K562 (cell line): ENCODE measurements around the gene PEPD. TPM values are rescaled to one million over a fixed set of nuclear protein-coding genes. Genes with fewer than 3 reads are reported as not detected.
A peak's percentile ranks its signal among the peaks of the same experiment; 100 is the strongest.

ENCODE experiments used
- ATF7 ChIP-seq: fragments of 450-650 bp; IDR thresholded peaks from 2 replicates; pipeline ENCODE4 v1.7.1; 2014; ENCODE audit warnings: mild to moderate bottlenecking, moderate library complexity
- BRD9 ChIP-seq: fragments of 450-650 bp; IDR thresholded peaks from 2 replicates; pipeline ENCODE4 v1.6.1; 2018; ENCODE audit warnings: low read depth; ENCODE audit not compliant: partially characterized antibody
- CCNT2 ChIP-seq: IDR thresholded peaks from 2 replicates; pipeline ENCODE4 v1.6.1; 2011; ENCODE audit warnings: borderline replicate concordance, low read depth, mild to moderate bottlenecking, moderate library complexity, mixed read lengths, low read length; ENCODE audit not compliant: insufficient read length; ENCODE audit errors: extremely low read depth
- CEBPB ChIP-seq: fragments of 450-650 bp; IDR thresholded peaks from 2 replicates; pipeline ENCODE4 v1.6.1; 2016; ENCODE audit warnings: missing genetic modification characterization, missing compliant biosample characterization
- CTBP1 ChIP-seq: fragments of 450-650 bp; IDR thresholded peaks from 2 replicates; pipeline ENCODE4 v1.6.1; 2016; ENCODE audit warnings: borderline replicate concordance
- DACH1 ChIP-seq: fragments of 450-650 bp; IDR thresholded peaks from 2 replicates; pipeline ENCODE4 v1.6.1; 2018; ENCODE audit not compliant: partially characterized antibody
- EGR1 ChIP-seq: fragments of 450-650 bp; conservative IDR thresholded peaks from 2 replicates; pipeline ENCODE4 v1.6.1; 2017; ENCODE audit warnings: mild to moderate bottlenecking
- JUND ChIP-seq, 2 experiments: IDR thresholded peaks; 2 replicates in 1 of 2; 3 replicates in 1 of 2; pipeline ENCODE4 v1.6.1; 2011; ENCODE audit warnings: borderline replicate concordance in 2 of 2, low read depth in 2 of 2, low read length in 2 of 2, improper control_type of control experiment in 1 of 2, missing biosample characterization in 1 of 2, missing genetic modification characterization in 1 of 2, missing genetic modification reagents in 1 of 2
- MTA3 ChIP-seq: fragments of 450-650 bp; formaldehyde crosslinking; IDR thresholded peaks from 2 replicates; pipeline ENCODE4 v1.6.1; 2017; ENCODE audit warnings: mild to moderate bottlenecking, borderline replicate concordance
- NFYB ChIP-seq: IDR thresholded peaks from 2 replicates; pipeline ENCODE4 v1.6.1; 2011; ENCODE audit warnings: mild to moderate bottlenecking, moderate library complexity; ENCODE audit not compliant: insufficient read length; ENCODE audit errors: extremely low read depth
- POLR2A ChIP-seq: fragments of 450-650 bp; conservative IDR thresholded peaks from 2 replicates; pipeline ENCODE4 v1.6.1; 2016
- RBM14 ChIP-seq: fragments of 200-400 bp; formaldehyde crosslinking; IDR thresholded peaks from 2 replicates; pipeline ENCODE4 v1.6.1; 2018; ENCODE audit warnings: low read depth, mild to moderate bottlenecking, low read length, moderate library complexity, borderline replicate concordance; ENCODE audit not compliant: insufficient read depth
- SMAD3 ChIP-seq: fragments of 450-650 bp; formaldehyde crosslinking; conservative IDR thresholded peaks from 2 replicates; pipeline ENCODE4 v1.4.0; 2020; ENCODE audit warnings: mild to moderate bottlenecking
- SP1 ChIP-seq: sonication (generic); formaldehyde crosslinking; IDR thresholded peaks from 2 replicates; pipeline ENCODE4 v1.8.1; 2022; ENCODE audit warnings: mild to moderate bottlenecking, missing genetic modification reagents
- ZNF224 ChIP-seq: sonication (generic); formaldehyde crosslinking; IDR thresholded peaks from 2 replicates; pipeline ENCODE4 v1.8.0; 2022; ENCODE audit warnings: mild to moderate bottlenecking, missing genetic modification reagents
- ZNF561 ChIP-seq: fragments of 450-650 bp; formaldehyde crosslinking; conservative IDR thresholded peaks from 2 replicates; pipeline ENCODE4 v1.4.0; 2020; ENCODE audit warnings: mild to moderate bottlenecking, moderate library complexity
- polyA plus RNA-seq, 8 experiments: library from polyadenylated mRNA; depleted of rRNA in 4 of 8; stranded (reverse) in 5 of 8; unstranded in 3 of 8; fragments of >200 nt; fragmentation: Nextera tagmentation in 2 of 8; fragmentation: Illumina TruSeq in 1 of 8; extraction: Ambion mirVana in 2 of 8; extraction: Trizol in 1 of 8; gene quantifications; 2 replicates each; pipeline versions ENCODE4 v1.2.1 to v1.2.3, GENCODE V29; 2011 to 2014; ENCODE audit warnings: inconsistent platforms in 1 of 8, missing spikeins in 1 of 8
- total RNA-seq, 7 experiments: library from RNA; depleted of rRNA in 6 of 7; stranded (reverse); fragments of >200 nt in 6 of 7; fragmentation: Illumina TruSeq in 2 of 7; extraction: Trizol in 2 of 7; gene quantifications; 2 replicates each; pipeline versions ENCODE4 v1.2.1 to v1.2.3, GENCODE V29; 2011 to 2021; ENCODE audit warnings: low replicate concordance in 1 of 7
- TF ChIP-seq, protein P1 (sequence below): fragments of 250-450 bp; sonication (Bioruptor Pico); IDR thresholded peaks from 2 replicates; pipeline ENCODE4 v1.9.0; 2021; ENCODE audit warnings: mild to moderate bottlenecking
- TF ChIP-seq, protein P2 (sequence below): sonication (generic); formaldehyde crosslinking; IDR thresholded peaks from 2 replicates; pipeline ENCODE4 v1.8.1; 2023; ENCODE audit warnings: mild to moderate bottlenecking, missing genetic modification reagents
- TF ChIP-seq, protein P3 (sequence below): sonication (generic); formaldehyde crosslinking; IDR thresholded peaks from 2 replicates; pipeline ENCODE4 v1.8.0; 2022; ENCODE audit warnings: mild to moderate bottlenecking, missing genetic modification reagents
- TF ChIP-seq, protein P4 (sequence below): fragments of 450-650 bp; IDR thresholded peaks from 2 replicates; pipeline ENCODE4 v1.6.1; 2014; ENCODE audit warnings: low read depth, mild to moderate bottlenecking, moderate library complexity, borderline replicate concordance

The PEPD gene
- total and polyA plus RNA-seq, 9 of the 15 experiments (the other 6 are each of a cell fraction or from before 2014, with no cell fraction given), result 1.3 to 19.2 (median 16.0) TPM

DNA sequence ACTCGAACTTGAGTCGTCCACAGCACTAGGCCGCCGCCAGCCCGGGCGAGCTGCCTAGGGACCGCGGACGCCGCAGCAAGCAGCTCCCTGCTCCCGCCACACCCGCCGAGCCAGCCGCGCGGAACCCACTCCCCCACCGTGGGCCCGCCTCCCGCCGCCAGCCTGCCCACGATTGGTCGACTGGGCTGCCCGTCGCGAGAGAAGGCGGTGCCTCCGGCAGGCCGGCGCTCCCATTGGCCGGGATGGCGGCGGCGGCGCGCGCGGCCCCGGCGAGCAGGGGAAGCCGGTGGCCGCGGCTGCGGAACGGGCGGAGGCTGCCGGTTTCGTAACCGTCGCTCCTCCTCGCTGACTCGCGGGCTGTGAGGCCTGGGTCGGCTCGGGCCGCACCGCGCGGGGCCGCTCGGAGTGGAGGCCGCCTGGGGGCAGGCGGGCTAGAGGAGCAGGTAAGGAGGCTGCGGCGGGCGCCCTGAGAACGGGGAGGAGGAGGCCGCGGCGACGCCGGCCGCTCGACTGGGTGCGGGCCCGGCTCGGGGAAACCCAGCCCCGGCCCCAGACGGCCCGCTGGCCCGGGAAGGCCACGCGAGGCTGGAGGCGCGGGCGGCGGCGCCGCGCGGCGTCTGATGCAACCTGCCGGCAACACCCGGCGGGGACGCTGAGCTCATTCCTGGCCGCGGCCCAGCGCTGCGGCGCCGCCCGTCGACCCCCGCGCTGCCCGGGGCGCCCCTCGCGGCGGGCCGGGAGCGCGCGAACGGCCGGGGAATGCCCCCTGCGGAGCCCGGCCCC lies 147.9 kb downstream of the PEPD start, which contains the start of gene CEBPG (continued):
- peak; percentile 94 for TF ChIP-seq CCNT2
- TF ChIP-seq, protein P1, sequence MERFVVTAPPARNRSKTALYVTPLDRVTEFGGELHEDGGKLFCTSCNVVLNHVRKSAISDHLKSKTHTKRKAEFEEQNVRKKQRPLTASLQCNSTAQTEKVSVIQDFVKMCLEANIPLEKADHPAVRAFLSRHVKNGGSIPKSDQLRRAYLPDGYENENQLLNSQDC (CRISPR knock-in tag), result no peak
- no peak for TF ChIP-seq DACH1
- TF ChIP-seq, protein P2, sequence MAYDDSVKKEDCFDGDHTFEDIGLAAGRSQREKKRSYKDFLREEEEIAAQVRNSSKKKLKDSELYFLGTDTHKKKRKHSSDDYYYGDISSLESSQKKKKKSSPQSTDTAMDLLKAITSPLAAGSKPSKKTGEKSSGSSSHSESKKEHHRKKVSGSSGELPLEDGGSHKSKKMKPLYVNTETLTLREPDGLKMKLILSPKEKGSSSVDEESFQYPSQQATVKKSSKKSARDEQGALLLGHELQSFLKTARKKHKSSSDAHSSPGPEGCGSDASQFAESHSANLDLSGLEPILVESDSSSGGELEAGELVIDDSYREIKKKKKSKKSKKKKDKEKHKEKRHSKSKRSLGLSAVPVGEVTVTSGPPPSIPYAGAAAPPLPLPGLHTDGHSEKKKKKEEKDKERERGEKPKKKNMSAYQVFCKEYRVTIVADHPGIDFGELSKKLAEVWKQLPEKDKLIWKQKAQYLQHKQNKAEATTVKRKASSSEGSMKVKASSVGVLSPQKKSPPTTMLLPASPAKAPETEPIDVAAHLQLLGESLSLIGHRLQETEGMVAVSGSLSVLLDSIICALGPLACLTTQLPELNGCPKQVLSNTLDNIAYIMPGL (CRISPR knock-in tag), result no peak
- peak; percentile 94; the same call in 1 of the 2 replicates for TF ChIP-seq ATF7
- TF ChIP-seq JUND (IDR thresholded peaks at IDR 0.05; ENCODE audit: borderline replicate concordance, low read depth, low read length), result peak; percentile 86
- peak; percentile 71; the same call in 1 of the 3 replicates for TF ChIP-seq JUND (tag; IDR thresholded peaks at IDR 0.05; ENCODE audit: borderline replicate concordance, low read depth, low read length)
- TF ChIP-seq RBM14, result 0 out of 2 replicates have a peak, but pooled peaks have one; percentile 78
- TF ChIP-seq EGR1, result 0 out of 2 replicates have a peak, but pooled peaks have one; percentile 7
- TF ChIP-seq, protein P3, sequence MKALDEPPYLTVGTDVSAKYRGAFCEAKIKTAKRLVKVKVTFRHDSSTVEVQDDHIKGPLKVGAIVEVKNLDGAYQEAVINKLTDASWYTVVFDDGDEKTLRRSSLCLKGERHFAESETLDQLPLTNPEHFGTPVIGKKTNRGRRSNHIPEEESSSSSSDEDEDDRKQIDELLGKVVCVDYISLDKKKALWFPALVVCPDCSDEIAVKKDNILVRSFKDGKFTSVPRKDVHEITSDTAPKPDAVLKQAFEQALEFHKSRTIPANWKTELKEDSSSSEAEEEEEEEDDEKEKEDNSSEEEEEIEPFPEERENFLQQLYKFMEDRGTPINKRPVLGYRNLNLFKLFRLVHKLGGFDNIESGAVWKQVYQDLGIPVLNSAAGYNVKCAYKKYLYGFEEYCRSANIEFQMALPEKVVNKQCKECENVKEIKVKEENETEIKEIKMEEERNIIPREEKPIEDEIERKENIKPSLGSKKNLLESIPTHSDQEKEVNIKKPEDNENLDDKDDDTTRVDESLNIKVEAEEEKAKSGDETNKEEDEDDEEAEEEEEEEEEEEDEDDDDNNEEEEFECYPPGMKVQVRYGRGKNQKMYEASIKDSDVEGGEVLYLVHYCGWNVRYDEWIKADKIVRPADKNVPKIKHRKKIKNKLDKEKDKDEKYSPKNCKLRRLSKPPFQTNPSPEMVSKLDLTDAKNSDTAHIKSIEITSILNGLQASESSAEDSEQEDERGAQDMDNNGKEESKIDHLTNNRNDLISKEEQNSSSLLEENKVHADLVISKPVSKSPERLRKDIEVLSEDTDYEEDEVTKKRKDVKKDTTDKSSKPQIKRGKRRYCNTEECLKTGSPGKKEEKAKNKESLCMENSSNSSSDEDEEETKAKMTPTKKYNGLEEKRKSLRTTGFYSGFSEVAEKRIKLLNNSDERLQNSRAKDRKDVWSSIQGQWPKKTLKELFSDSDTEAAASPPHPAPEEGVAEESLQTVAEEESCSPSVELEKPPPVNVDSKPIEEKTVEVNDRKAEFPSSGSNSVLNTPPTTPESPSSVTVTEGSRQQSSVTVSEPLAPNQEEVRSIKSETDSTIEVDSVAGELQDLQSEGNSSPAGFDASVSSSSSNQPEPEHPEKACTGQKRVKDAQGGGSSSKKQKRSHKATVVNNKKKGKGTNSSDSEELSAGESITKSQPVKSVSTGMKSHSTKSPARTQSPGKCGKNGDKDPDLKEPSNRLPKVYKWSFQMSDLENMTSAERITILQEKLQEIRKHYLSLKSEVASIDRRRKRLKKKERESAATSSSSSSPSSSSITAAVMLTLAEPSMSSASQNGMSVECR, result peak; percentile 51; the same call in 1 of the 2 replicates
- TF ChIP-seq CTBP1, result peak; percentile 70
- peak; percentile 79 for TF ChIP-seq NFYB
- TF ChIP-seq SMAD3 (CRISPR knock-in tag), result no peak
- TF ChIP-seq POLR2A, result peak; percentile 80
- no peak for TF ChIP-seq ZNF224 (CRISPR knock-in tag)
- peak; percentile 76 for TF ChIP-seq MTA3
- 0 out of 2 replicates have a peak, but pooled peaks have one; percentile 43 for TF ChIP-seq SP1 (CRISPR knock-in tag)
- TF ChIP-seq, protein P4, sequence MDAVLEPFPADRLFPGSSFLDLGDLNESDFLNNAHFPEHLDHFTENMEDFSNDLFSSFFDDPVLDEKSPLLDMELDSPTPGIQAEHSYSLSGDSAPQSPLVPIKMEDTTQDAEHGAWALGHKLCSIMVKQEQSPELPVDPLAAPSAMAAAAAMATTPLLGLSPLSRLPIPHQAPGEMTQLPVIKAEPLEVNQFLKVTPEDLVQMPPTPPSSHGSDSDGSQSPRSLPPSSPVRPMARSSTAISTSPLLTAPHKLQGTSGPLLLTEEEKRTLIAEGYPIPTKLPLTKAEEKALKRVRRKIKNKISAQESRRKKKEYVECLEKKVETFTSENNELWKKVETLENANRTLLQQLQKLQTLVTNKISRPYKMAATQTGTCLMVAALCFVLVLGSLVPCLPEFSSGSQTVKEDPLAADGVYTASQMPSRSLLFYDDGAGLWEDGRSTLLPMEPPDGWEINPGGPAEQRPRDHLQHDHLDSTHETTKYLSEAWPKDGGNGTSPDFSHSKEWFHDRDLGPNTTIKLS, result peak; percentile 85
- no peak for TF ChIP-seq ZNF561 (CRISPR knock-in tag)
- TF ChIP-seq BRD9, result peak; percentile 8
- TF ChIP-seq CEBPB (tag), result peak; percentile 79
